Tibial nerve (tissue), 3 donors: Measurements from ENCODE around the gene CLMP.

Experiments used
- CTCF ChIP-seq, 5 experiments: fragments of 200-600 bp in 3 of 5; fragments of 450-650 bp in 2 of 5; sonication (generic) in 3 of 5; IDR thresholded peaks; one replicate each; pipeline ENCODE4 v1.5.1; 2016 to 2019; ENCODE audit warnings: antibody characterized with exemption in 5 of 5, mild to moderate bottlenecking in 3 of 5, moderate library complexity in 2 of 5
- POLR2A ChIP-seq, 2 donors: fragments of 450-650 bp; IDR thresholded peaks; one replicate each; pipeline ENCODE4 v1.6.1; 2017; ENCODE audit warnings: antibody characterized with exemption in 2 of 2, mild to moderate bottlenecking in 2 of 2, moderate library complexity in 2 of 2

GRCh38 chr11:123151366-123151765, 43.7 kb downstream of the CLMP start:
- TF ChIP-seq CTCF (IDR thresholded peaks at IDR 0.05) (no peak), POLR2A (IDR thresholded peaks at IDR 0.05) (no peak)
